Stimulated activated CD8-positive, alpha-beta memory T cell treated with anti-CD3 and anti-CD28 coated beads, Interleukin-15, amount 100 ng/mL, for 1 hour (primary cell): Measurements from ENCODE around the gene PDE7B.
"Not testable (repeated sequence)": the region's sequence is repeated elsewhere in the genome, so short reads cannot be mapped to it uniquely, and the experiment has no call there.

Source experiments
- DNase-seq: peaks from one replicate; pipeline ENCODE4 v3.0.0-alpha.2; 2020; ENCODE audit warnings: low read depth

PDE7B gene

DNA sequence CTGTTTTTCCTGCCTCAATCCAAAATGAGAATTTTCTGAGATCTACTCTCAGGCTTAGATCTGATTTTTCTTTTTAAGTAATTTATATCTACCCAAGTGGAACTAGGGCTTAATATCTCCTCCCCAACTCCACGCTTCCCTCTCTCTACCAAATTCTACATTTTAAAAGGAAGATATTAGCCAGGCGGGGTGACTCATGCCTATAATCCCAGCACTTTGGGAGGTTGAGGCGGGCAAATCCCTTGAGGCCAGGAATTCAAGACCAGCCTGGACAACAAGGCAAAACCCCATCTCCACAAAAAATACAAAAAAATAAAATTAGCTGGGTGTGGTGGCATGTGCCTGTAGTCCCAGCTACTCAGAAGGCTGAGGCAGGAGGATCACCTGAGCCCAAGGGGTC lies 337.6 kb downstream of the PDE7B start:
- DNase-seq: no peak

- no peak for DNase-seq
Measured at GRCh38 chr6:136191606-136192312, 340.3 kb downstream of the PDE7B start.

- no peak for DNase-seq
Measured at GRCh38 chr6:136192902-136193301, 341.4 kb downstream of the PDE7B start.

DNA sequence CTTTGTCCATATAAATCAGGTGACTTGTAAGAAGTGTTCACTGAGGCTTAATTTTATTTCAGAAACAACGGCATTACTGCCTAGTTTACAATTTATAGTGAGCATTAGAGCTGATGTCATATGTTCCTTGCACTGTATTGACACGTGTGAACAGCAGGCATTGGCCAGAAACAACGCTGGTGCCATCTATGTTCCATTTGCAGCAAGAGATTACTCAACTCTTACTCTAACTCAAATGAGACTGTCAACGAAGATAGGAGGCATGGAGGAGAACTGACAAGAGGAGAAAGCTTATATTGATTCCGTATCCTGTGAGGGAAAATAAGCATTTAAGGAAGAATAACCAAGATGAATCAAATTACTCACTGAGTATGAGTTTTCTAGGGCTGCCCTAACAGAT lies 350.2 kb downstream of the PDE7B start:
- no peak for DNase-seq

DNA sequence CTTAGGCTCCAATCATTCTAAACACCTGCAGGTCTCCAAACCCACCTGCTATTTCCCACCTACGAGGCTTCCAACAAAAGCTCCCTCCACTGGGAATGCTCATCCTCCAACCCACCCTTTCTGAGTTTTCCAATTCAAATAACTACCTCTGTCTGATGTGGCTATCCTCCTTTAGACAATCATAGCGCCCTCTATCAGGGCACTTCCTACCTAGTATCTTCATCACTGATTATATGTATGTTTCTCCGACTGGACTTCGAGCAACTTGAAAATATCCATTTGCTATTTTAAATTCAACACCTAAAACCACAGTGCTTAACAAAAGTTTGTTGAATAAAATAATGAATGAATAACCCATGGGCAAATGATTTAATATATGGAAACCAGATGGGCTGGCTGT lies 357.3 kb downstream of the PDE7B start:
- DNase-seq: no peak

DNA sequence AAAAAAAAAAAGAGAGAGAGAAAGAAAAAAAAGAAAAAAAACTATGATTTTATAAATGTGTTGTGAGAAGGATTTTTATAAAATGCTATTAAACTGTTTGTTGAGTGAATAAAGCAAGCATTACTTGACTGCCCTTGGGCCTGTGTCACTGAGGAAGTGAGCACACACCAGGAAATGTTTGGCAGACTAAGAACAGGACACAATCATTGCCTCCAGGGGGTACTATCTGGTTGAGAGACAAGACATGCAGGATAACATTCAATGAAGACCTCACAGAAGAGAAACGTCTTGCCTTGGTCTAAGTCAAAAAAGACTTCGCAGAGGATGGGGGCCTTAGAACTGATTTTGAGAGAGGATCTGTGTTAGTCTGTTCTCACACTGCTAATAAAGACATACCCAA lies 358.0 kb downstream of the PDE7B start:
- no peak for DNase-seq

DNA sequence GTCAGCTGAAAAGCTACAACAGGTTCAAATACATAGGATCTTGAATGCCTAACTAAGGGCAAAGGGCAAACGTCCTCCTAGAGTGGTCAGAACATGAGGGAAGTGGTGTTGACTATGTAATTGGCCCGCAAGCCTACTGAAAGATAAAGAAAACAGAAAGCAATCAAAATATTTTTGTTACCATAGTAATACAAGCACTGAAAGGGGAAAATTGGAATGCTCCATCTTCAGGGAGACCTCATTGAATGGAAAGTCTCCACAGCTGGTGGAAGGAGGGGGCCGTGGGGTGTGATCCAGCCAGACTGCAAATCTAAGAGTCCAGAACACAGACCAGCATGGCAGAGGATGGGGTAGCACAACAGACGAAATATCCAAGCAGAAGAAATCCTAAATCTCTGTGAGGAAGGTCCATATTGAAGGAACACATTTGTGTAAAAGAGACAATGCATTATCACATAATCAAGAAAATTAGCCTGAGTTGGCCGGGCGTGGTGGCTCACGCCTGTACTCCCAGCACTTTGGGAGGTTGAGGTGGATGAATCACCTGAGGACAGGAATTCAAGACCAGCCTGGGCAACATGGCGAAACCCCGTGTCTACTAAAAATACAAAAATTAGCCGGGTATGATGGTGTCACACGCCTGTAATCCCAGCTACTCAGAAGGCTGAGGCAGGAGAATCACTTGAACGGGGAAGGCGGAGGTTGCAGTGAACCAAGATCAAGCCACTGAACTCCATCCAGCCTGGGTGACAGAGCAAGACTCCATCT lies 359.1 kb downstream of the PDE7B start:
- no peak for DNase-seq

- DNase-seq: no peak
Measured at GRCh38 chr6:136212608-136213007, 361.1 kb downstream of the PDE7B start.

DNA sequence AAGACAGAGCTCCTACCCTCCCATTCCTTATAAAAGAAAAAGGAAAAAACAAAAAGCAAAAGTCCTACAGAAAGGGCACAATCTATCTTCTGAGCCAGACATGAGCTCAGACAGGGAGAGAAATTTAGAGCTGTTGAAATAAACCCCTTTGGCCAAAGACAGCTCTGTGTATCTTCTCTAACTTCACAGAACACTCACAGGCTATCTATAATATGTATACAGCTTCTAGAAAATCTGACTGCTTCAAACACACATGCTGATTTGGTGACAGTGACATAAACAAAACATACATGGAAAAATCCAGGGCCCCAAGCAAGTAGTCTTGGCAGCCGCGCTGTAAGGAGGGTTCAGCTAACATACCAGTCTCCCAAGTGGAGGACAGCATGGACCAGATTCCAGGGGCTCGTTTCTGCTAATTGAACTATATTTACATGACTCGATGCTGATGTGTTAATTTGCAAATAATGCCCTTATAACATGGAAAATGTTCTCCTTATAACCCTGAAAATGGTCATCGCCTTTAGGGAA lies 361.6 kb downstream of the PDE7B start:
- no peak for DNase-seq

GRCh38 chr6:136213853-136214252 lies 362.4 kb downstream of the PDE7B start:
- DNase-seq: no peak

- no peak for DNase-seq
Measured at GRCh38 chr6:136216503-136217401, 365.3 kb downstream of the PDE7B start.

- not testable (repeated sequence) for DNase-seq
Measured at GRCh38 chr6:136224974-136225373, 373.5 kb downstream of the PDE7B start.

GRCh38 chr6:136225496-136225895 lies 374.0 kb downstream of the PDE7B start:
- no peak for DNase-seq

DNA sequence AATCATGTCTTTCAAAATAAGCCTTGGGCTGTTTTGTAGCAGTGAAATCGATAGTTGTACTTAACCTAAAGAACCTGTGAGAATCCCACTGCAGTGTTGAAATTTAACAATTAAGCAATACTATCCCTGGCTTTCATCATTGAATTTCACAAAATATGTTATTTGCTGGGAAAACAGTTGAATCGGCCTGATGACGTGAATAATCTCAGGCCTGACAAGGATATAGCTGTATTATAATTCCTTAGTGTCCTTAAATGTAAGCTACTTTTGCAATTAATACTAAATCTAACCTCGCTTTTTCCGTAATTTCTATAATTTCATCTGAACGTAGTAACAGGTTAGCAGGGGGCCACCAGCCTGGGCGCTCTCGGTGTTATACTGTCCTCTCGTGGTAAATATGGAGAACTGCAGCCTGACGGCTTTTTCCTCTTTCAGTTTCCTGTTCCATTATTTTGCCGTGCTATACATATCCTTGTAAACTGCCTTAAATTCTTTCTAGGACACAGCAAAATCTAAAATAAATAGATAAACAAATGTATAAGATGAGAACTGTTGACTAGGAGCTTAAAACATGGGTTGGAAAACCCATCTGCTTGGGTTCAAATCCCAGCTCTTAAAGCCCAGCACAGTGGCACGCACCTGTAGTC lies 374.6 kb downstream of the PDE7B start:
- DNase-seq: peak; percentile 41

- no peak for DNase-seq
Measured at GRCh38 chr6:136226674-136227377, 375.3 kb downstream of the PDE7B start.

- no peak for DNase-seq
Measured at GRCh38 chr6:136228814-136229213, 377.3 kb downstream of the PDE7B start.

DNA sequence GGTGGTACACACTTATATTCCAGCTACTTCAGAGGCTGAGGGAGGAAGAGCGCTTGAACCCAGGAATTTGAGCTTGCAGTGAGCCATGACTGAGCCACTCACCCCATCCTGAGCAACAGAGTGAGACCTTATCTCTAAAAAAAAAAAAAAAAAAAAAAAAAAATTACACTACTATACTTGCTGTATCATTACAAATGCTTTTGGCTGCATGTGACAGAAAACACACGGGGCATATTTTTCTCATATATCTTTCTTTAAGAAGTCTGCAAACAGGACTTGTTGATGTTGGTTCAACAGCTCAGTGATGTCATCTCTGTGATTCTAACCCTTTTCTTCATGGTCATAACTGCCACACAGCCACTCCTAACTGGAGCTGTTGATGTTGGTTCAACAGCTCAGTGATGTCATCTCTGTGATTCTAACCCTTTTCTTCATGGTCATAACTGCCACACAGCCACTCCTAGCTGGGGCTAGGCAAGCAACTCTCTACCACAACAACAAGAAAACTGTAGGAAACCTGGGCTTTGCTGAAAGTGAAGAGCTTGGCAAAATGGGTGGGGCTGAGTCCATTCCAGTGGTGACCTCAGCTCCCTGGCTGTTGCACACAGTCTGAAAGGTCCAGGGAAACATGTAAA lies 378.8 kb downstream of the PDE7B start:
- DNase-seq: no peak

- DNase-seq: no peak
Measured at GRCh38 chr6:136232701-136233100, 381.2 kb downstream of the PDE7B start.

GRCh38 chr6:136235233-136235564 lies 383.7 kb downstream of the PDE7B start:
- no peak for DNase-seq

- DNase-seq: no peak
Measured at GRCh38 chr6:136236466-136237293, 385.2 kb downstream of the PDE7B start.
